HG03442 (cell line): ENCODE results near the gene NFKBIE.

Experiments
- ATAC-seq: cut with Tn5 transposase; IDR thresholded peaks from one replicate; pipeline ENCODE4 v1.9.1; 2021; ENCODE audit warnings: mild to moderate bottlenecking, moderate library complexity; ENCODE audit not compliant: unreplicated experiment

NFKBIE gene

GRCh38 chr6:44258325-44258863, 7.0 kb downstream of the NFKBIE start:
- no peak for ATAC-seq

- ATAC-seq: peak; percentile 21
Measured at GRCh38 chr6:44257753-44258324, 7.5 kb downstream of the NFKBIE start.

- ATAC-seq: peak; percentile 42
Measured at GRCh38 chr6:44257025-44257752, 8.2 kb downstream of the NFKBIE start, which contains the start of gene SLC35B2. SLC35B2 (minus strand) TSS chr6:44257528; CDS start chr6:44257410, 118 bp downstream.

DNA sequence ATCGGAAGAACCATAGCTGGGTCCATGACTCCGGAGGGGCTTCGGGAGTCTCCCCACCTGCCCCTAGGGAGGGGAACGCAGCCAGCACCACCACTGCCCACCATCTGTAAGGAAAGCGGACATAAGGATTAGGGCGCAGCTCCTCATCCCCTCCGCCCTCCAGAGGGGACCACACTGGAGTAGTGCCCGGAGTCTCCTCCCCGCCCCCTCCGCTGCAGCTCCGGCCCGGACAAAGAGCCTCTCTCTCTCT, 8.7 kb downstream of the NFKBIE start:
- no peak for ATAC-seq

GRCh38 chr6:44255871-44256774, 9.2 kb downstream of the NFKBIE start:
- no peak for ATAC-seq

DNA sequence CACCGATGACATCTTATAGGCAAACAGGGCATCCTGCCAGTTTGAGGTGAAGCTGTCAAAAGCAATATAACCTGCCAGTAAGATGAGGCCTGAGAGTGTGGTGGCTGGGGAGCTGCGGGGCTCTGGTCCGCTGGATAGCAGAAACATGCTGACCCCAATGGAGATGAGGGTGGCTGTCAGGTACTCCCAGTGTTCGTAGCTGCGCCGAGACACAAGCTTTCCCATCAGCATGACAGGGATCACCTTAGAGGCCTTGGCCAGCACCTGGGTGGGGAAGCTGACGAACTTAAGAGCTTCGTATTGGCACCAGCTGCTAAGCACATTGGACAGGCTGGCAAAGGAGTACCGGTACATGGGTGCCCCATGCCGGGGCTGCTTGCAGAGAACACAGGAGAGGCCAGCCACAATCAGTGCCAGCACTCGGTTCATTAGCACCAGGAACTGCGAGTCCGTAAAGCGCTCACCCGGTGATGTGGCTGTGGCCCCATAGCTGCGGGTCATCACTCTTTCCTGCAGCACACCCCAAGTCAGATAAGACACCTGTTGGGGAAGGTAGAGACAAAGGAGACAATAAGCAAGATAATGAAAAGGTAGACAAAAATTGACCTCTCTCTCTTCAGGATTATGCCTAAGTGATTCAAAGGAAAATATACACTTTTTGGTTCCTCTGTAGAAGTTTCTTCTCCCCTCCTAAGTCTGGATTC, 10.1 kb downstream of the NFKBIE start:
- no peak for ATAC-seq

GRCh38 chr6:44254191-44255104, 10.9 kb downstream of the NFKBIE start:
- ATAC-seq: no peak

DNA sequence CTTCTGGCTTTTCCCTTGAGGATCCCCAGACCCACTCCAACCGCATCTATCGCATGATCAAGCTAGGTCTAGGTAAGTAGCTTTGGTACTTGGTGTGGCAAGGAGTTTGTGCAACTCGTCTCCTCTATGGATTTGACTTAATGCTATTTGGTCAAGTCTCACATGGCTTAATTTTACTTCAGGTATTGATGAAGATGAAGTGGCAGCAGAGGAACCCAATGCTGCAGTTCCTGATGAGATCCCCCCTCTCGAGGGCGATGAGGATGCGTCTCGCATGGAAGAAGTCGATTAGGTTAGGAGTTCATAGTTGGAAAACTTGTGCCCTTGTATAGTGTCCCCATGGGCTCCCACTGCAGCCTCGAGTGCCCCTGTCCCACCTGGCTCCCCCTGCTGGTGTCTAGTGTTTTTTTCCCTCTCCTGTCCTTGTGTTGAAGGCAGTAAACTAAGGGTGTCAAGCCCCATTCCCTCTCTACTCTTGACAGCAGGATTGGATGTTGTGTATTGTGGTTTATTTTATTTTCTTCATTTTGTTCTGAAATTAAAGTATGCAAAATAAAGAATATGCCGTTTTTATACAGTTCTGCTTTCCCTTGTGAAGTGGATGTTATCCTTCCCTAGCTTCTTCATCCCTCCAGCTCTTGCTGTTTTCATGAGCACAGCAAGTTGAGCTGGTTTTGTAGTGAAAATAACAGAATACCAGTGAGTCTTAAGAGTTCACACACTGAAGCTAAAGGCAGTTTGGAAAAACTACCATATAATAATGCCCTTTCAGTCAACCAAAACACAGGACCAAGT, 11.8 kb downstream of the NFKBIE start:
- ATAC-seq: no peak

GRCh38 chr6:44251576-44252524, 13.5 kb downstream of the NFKBIE start:
- ATAC-seq: no peak

DNA sequence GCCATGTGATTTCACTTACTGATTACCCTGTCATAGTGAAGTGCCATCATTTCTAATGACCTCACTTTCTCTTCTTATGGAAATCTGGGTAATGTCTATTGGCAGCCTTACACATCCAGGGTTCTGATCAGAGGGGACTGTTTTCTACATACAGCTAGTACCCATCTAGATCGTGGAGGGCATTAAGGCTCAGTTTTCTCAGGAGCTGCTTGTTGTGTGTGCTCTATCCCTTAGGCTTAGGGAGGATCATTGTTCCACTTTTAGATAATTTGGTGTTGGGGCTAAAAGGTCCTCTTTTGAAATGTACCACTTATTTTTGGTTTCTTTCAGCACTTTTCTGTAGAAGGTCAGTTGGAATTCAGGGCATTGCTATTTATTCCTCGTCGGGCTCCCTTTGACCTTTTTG, 14.6 kb downstream of the NFKBIE start:
- ATAC-seq: no peak

GRCh38 chr6:44250067-44250717, 15.2 kb downstream of the NFKBIE start:
- ATAC-seq: no peak

GRCh38 chr6:44249082-44249748, 16.1 kb downstream of the NFKBIE start:
- ATAC-seq: no peak

DNA sequence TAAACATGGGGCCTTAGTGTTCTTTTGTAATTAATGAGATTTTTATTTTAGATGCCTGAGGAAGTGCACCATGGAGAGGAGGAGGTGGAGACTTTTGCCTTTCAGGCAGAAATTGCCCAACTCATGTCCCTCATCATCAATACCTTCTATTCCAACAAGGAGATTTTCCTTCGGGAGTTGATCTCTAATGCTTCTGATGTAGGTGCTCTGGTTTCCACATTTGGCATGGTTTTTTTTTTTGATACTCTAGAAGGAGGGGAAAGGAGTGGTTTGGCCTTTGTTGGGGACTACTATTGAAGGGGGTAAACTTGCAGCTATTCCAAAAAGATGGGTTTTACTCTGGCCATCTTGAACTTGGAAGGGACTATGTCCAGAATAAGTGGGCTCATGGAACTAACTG, 16.8 kb downstream of the NFKBIE start:
- ATAC-seq: no peak

- ATAC-seq: peak; percentile 20
Measured at GRCh38 chr6:44247338-44248302, 17.7 kb downstream of the NFKBIE start.

GRCh38 chr6:44246663-44247337, 18.6 kb downstream of the NFKBIE start, which contains the start of gene HSP90AB1:
HSP90AB1 (plus strand) TSS chr6:44247101; CDS start chr6:44248630, 1,529 bp downstream.
- peak; percentile 58 for ATAC-seq
